HL-60 (cell line): ENCODE data around the gene RTP5.

Experiments
- DNase-seq, 2 experiments: peaks; one replicate each; pipeline ENCODE4 v3.0.0-alpha.2; 2010 to 2020; ENCODE audit warnings: low read depth in 1 of 2, low spot score in 1 of 2
- H3K27ac ChIP-seq: fragments of 250-450 bp; sonication (Bioruptor Pico); replicated peaks from 2 replicates; pipeline ENCODE4 v1.5.1; 2020; ENCODE audit warnings: mild to moderate bottlenecking, moderate library complexity
- H3K27me3 ChIP-seq: fragments of 250-450 bp; sonication (Bioruptor Pico); 2 replicates; pipeline ENCODE4 v1.5.1; 2021; ENCODE audit warnings: mild to moderate bottlenecking, moderate library complexity; ENCODE audit not compliant: insufficient read depth, poor library complexity, severe bottlenecking
- H3K4me3 ChIP-seq: replicated peaks from 2 replicates; pipeline ENCODE4 v1.5.1; 2011; ENCODE audit warnings: mild to moderate bottlenecking, control low read depth, low read length; ENCODE audit not compliant: insufficient read depth
- CTCF ChIP-seq: IDR thresholded peaks from one replicate; pipeline ENCODE4 v1.5.1; 2011; ENCODE audit warnings: low read length, control low read depth, inconsistent platforms; ENCODE audit not compliant: insufficient read depth
- GABPA ChIP-seq: IDR thresholded peaks from 2 replicates; pipeline ENCODE4 v1.6.1; 2012; ENCODE audit warnings: low read depth
- POLR2AphosphoS5 ChIP-seq: IDR thresholded peaks from 2 replicates; pipeline ENCODE4 v1.6.1; 2012; ENCODE audit warnings: low read depth
- REST ChIP-seq: IDR thresholded peaks from 2 replicates; pipeline ENCODE4 v1.6.1; 2012; ENCODE audit warnings: low read depth; ENCODE audit not compliant: insufficient replicate concordance
- SPI1 ChIP-seq: IDR thresholded peaks from 2 replicates; pipeline ENCODE4 v1.6.1; 2012; ENCODE audit warnings: low read depth, mild to moderate bottlenecking, borderline replicate concordance

The RTP5 gene

GRCh38 chr2:241886840-241887447 is 17.4 kb downstream of the RTP5 start:
- H3K4me3 ChIP-seq = no peak overlapping the region
- H3K27ac ChIP-seq = no peak overlapping the region
- TF ChIP-seq SPI1 (no peak), REST (no peak), POLR2AphosphoS5 (no peak), CTCF (no peak), GABPA (no peak)
- DNase-seq = no peak
- H3K27me3 ChIP-seq = no peaks in the 10 kb centered on the region

GRCh38 chr2:241887806-241888522 is 18.4 kb downstream of the RTP5 start:
- Histone ChIP-seq H3K4me3 (no peak overlapping the region), H3K27ac (no peak overlapping the region)
- TF ChIP-seq REST = no peak

GRCh38 chr2:241888641-241889040 is 19.1 kb downstream of the RTP5 start:
- Histone ChIP-seq H3K27ac (no peak overlapping the region), H3K27me3 (no peaks in the 10 kb centered on the region), H3K4me3 (no peak overlapping the region)
- peak in 1 of 2 experiments; percentile 22 for DNase-seq
- no peak for TF ChIP-seq CTCF
- TF ChIP-seq GABPA = no peak
- no peak for TF ChIP-seq SPI1
- no peak for TF ChIP-seq POLR2AphosphoS5
- no peak for TF ChIP-seq REST

More at GRCh38 chr2:241887806-241888522, 18.4 kb downstream of the RTP5 start:
- DNase-seq = no peak
- no peaks in the 10 kb centered on the region for H3K27me3 ChIP-seq
